ENCODE measurements around the gene MYOT. TPM values are rescaled to one million over a fixed set of nuclear protein-coding genes. Genes with fewer than 3 reads are reported as not detected.

Gene MYOT
- total RNA-seq, 1 donor from 2014 or later, result not detected

DNA sequence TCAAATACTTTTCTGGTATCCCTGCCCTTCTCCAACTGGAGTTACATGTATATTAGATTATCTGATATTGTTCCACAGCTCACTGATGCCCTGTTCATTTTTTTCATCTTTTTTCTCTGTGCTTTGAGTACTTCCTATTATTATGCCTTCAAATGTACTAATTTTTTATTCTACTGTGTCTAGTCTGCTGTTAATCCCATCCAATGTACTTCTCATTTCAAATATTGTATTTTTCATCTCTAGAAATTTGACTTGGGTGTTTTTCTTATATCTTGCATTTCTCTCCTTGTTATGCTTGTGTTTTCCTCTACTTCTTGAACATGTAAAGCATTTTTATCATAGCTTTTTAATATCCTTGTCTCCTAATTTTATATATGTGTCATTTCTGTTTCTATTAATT, 41.6 kb upstream of the MYOT start:
- no peaks in the 10 kb centered on the region for H3K27me3 Mint-ChIP-seq
- TF ChIP-seq CTCF (IDR thresholded peaks at IDR 0.05; ENCODE audit: unreplicated experiment), result no peak
- H3K27ac Mint-ChIP-seq, result no peak overlapping the region
- H3K4me3 Mint-ChIP-seq (ENCODE audit: low read depth), result no peak overlapping the region
- DNase-seq (ENCODE audit: low spot score, unreplicated experiment), result no peak
- peaks cover 10% of the 10 kb centered on the region for H3K4me1 Mint-ChIP-seq (ENCODE audit: low read depth)
- H3K36me3 Mint-ChIP-seq (ENCODE audit: insufficient read depth), result no peaks in the 10 kb centered on the region
- no peaks in the 10 kb centered on the region for H3K9me3 Mint-ChIP-seq (ENCODE audit: low read depth)

GRCh38 chr5:137828180-137828579, 39.5 kb upstream of the MYOT start:
- H3K27ac Mint-ChIP-seq, result no peak overlapping the region
- H3K4me1 Mint-ChIP-seq (ENCODE audit: low read depth), result peaks cover 10% of the 10 kb centered on the region
- TF ChIP-seq CTCF (IDR thresholded peaks at IDR 0.05; ENCODE audit: unreplicated experiment), result no peak
- no peak overlapping the region for H3K4me3 Mint-ChIP-seq (ENCODE audit: low read depth)
- no peaks in the 10 kb centered on the region for H3K27me3 Mint-ChIP-seq
- H3K9me3 Mint-ChIP-seq (ENCODE audit: low read depth), result no peaks in the 10 kb centered on the region
- no peak for DNase-seq (ENCODE audit: low spot score, unreplicated experiment)
- no peaks in the 10 kb centered on the region for H3K36me3 Mint-ChIP-seq (ENCODE audit: insufficient read depth)

DNA sequence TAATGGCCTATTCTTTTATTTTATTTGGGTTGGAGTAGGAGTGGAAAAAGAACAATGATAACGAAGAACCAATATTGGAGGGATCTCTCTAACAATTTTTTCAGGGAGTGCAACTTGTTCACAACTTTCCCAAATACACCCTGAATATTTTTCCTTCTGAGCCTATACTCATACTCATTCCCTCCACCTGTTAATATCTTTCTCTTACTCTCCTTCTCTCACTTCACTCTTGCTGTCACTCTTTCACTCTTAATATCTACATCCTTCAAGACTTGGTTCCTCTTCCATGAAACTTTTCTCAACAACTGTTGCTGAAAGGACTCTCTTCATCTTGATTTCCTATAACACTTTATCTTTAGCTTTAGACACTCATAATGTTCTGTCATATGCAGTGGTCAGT, 39.0 kb upstream of the MYOT start:
- DNase-seq (ENCODE audit: low spot score, unreplicated experiment), result no peak
- no peaks in the 10 kb centered on the region for H3K9me3 Mint-ChIP-seq (ENCODE audit: low read depth)
- no peaks in the 10 kb centered on the region for H3K27me3 Mint-ChIP-seq
- H3K4me1 Mint-ChIP-seq (ENCODE audit: low read depth), result peaks cover 14% of the 10 kb centered on the region
- no peaks in the 10 kb centered on the region for H3K36me3 Mint-ChIP-seq (ENCODE audit: insufficient read depth)
- no peak for TF ChIP-seq CTCF (IDR thresholded peaks at IDR 0.05; ENCODE audit: unreplicated experiment)
- no peak overlapping the region for H3K4me3 Mint-ChIP-seq (ENCODE audit: low read depth)
- H3K27ac Mint-ChIP-seq, result no peak overlapping the region

DNA sequence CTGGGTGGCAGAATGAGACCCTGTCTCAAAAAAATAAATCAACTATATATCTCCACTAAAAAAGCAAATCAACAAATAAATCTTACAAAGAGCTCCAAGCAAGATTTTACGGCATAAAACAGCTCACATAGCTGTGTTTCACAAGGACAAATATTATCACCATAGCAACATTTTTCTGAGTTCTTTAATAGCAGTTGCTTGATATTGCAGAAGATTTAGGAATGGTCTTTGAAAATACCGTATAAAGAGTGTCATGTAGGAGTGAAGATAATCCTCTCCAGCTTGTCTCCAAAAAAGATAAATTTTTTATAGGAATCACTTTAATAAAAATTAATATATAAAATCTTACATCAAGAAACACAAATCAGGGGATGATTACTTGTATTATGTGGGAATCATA, 36.6 kb upstream of the MYOT start:
- no peak for DNase-seq (ENCODE audit: low spot score, unreplicated experiment)
- Mint-ChIP-seq H3K9me3 (ENCODE audit: low read depth) (no peaks in the 10 kb centered on the region), H3K36me3 (ENCODE audit: insufficient read depth) (no peaks in the 10 kb centered on the region), H3K4me3 (ENCODE audit: low read depth) (no peak overlapping the region), H3K27ac (no peak overlapping the region), H3K4me1 (ENCODE audit: low read depth) (peaks cover 15% of the 10 kb centered on the region), H3K27me3 (no peaks in the 10 kb centered on the region)
- no peak for TF ChIP-seq CTCF (IDR thresholded peaks at IDR 0.05; ENCODE audit: unreplicated experiment)

- H3K4me3 Mint-ChIP-seq (ENCODE audit: low read depth), result no peak overlapping the region
- no peaks in the 10 kb centered on the region for H3K27me3 Mint-ChIP-seq
- no peaks in the 10 kb centered on the region for H3K36me3 Mint-ChIP-seq (ENCODE audit: insufficient read depth)
- no peaks in the 10 kb centered on the region for H3K9me3 Mint-ChIP-seq (ENCODE audit: low read depth)
- peaks cover 15% of the 10 kb centered on the region for H3K4me1 Mint-ChIP-seq (ENCODE audit: low read depth)
- H3K27ac Mint-ChIP-seq, result no peak overlapping the region
- no peak for TF ChIP-seq CTCF (IDR thresholded peaks at IDR 0.05; ENCODE audit: unreplicated experiment)
- no peak for DNase-seq (ENCODE audit: low spot score, unreplicated experiment)
These were observed 36.1 kb upstream of the MYOT start for GRCh38 chr5:137831526-137831925.

Data from progenitor cell of endocrine pancreas (in vitro differentiated cells).